ENCODE data around the gene LTA4H.
A peak's percentile ranks its signal among the peaks of the same experiment; 100 is the strongest.

LTA4H gene

DNA sequence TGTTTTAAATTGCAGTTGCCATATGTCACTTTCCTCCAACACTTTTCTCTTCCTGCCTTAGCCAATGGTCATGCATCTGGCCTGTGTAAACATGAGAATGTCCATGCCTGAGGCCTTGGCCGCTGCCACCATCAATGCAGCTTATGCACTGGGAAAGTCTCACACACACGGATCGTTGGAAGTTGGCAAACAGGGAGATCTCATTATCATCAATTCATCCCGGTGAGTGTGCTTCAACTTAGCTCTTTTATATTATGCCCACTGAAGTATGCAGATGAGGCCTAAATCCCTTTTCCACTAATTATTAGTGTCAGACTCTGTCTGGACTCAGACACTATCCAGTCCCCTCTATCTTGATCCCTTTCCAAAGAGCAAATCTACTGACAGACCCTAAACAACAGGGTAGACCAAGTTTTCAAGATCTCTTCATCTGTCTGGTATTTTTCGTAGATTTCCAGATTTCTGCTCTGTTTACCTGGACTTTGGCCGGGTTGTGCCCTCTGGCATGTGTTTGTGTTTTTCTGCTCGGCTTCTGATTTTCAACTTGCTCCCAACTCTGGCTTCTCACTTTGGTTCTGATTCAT, 69.0 kb downstream of the LTA4H start:
- no peak for FAIRE-seq
- no peak for DNase-seq (ENCODE audit: insufficient read length, low spot score)

DNA sequence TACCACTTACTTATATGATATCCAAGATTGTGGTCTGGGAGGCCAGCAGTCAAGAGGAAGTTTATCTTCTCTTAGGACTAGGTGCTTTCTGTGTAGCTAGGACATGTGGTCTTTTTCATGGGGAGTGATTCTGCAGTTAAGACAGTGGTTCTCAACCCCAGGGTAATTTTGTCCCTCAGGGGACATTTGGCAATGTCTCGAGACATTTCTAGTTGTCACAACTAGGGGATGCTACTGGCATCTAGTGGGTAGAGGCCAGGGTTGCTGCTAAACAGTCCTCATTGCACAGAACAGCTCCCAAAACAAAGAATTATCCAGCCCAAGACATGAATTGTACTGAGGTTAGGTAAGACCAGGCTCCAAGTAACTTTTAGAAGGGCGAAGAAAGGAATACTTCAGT, 72.3 kb downstream of the LTA4H start:
- no peak for FAIRE-seq
- DNase-seq (ENCODE audit: insufficient read length, low spot score): no peak

DNA sequence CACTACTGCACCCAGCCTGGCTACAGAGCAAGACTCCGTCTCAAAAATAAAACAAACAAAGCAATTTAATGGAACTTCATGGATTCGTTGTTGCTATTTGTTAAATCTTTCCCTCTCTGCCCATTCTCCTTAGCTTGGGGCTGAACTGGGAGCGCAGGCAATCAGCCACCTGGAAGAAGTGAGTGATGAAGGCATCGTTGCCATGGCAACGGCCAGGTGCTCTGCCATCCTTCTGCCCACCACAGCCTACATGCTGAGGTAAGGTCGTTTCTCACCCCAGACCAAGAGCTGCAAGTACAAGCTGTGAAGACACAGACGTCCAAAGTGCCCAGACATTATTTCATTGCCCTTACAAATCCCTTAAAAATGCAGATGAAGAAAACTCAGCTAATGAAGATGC, 73.2 kb downstream of the LTA4H start:
- FAIRE-seq (no peak), DNase-seq (ENCODE audit: insufficient read length, low spot score) (no peak)

DNA sequence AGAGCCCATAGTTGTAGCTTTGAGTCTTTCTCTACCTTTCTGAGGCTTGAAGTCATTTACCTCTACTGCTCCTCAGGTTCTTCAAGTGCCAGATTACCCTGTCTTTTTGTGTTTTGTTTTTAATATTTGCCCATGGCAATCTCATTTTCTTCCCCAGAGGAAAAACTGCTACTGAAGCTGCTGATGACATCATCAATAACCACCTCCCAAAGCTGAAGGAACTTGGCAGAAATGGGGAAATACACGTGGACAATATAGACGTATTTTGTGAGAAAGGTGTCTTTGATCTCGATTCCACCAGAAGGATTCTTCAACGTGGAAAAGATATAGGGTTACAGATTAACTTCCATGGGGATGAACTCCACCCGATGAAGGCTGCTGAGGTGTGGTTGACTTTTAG, 75.1 kb downstream of the LTA4H start:
- FAIRE-seq: no peak

DNA sequence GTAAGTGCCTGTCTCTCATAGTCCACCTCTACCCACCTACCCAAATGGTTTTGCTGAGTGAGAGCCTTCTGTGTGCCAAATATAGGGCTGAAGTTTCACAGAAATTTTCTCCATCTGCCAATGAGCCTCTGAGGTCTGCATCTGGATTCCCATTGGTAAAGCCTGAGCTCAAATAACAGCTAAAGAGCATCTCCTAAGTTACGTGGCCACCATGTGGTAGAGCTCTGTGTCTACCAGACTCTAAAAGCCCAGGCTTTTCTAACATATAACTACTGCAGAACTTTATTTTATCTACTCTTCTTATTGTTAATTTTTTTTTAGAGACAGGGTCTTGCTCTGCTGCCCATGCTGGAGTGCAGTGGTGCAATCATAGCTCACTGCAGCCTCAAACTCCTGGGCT, 76.3 kb downstream of the LTA4H start:
- FAIRE-seq (no peak), DNase-seq (ENCODE audit: insufficient read length, low spot score) (peak; percentile 50)

More for the DNA sequence above, 75.1 kb downstream of the LTA4H start:
- no peak for DNase-seq (ENCODE audit: insufficient read length, low spot score)

DNA sequence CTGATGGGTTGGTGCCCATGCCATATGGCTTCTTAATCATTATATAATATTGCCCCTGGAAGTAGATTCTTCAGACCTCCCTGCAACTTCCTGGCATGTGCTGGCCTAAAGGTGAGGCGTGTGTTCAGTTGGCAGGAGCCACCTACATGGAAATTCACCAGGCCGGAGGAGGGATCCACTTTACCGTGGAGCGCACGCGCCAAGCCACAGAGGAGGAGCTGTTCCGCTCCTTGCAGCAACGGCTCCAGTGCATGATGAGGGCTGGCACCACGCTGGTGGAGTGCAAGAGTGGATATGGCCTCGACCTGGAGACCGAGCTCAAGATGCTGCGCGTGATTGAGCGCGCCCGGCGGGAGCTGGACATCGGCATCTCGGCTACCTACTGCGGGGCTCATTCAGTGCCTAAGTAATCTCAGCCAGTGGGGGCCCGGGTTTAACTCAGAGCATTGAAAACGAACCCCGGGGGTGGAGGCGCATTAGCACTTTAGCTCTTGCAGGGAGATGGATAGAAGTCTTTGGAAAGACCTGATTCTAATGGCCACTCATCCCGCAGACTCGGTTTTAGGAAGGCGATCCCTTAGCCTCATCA, 78.7 kb downstream of the LTA4H start:
- DNase-seq (ENCODE audit: insufficient read length, low spot score) (no peak), FAIRE-seq (no peak)

DNA sequence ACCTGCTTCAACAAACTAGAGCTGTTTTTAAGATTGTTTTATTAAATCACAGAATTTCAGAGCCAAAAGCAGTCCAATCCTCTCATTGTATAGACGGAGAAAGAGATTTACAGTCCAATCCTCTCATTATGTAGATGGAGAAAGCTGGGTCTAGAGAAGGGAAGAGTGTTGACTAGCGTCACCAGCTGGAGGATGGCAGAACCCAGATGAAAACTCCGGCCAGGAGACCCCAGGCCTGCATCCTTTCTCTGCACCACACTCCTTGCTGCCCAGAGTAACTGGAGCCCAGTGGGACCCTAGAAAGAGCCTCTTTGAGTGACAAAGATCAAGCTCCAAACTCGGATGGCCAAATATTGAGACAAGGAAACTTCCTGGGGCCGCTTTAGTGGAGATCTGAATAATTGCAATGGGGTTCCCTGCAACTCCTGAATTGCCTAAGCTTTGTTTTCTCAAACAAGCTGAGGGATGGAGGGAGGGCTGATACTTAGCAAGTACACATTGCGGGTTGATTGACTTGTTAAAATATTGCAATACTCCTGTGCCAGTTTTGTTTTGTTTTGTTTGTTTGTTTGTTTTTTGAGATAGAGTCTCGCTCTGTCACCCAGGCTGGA, 79.7 kb downstream of the LTA4H start:
- DNase-seq (ENCODE audit: insufficient read length, low spot score) (no peak), FAIRE-seq (no peak)

DNA sequence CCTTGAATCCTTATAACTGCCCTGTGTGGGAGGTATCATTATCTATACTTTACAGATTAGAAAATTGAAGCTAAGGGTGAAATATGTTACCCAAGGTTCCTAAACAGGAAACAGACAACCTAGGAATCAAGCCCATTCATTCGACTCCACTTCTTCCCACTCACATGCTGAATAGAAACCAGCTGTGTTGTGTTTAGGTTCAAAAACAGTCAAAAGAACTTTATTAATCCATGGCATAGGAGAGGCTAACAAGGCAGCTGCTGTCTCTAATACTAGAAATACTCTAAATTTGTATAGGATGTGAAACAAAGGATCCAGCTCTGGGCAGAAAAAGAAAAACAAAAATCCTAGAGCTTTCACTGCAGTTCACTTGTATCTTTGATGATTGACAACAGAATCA, 82.4 kb downstream of the LTA4H start:
- FAIRE-seq: no peak

DNA sequence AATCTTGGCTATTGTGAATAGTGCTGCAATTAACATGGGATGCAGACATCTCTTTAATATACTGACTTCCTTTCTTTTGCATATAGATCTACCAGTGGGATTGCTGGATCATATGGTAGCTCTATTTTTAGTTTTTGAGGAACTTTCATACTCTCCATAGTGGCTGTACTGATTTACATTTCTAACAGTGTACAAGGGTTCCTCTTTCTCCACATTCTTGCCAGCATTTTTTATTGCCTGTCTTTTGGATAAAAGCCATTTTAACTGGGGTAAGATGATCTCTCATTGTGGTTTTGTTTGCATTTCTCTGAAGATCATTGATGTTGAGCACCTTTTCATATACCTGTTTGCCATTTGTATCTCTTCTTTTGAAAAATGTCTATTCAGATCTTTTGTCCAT, 83.9 kb downstream of the LTA4H start:
- no peak for DNase-seq (ENCODE audit: insufficient read length, low spot score)
- FAIRE-seq: no peak

More for the DNA sequence above, 82.4 kb downstream of the LTA4H start:
- no peak for DNase-seq (ENCODE audit: insufficient read length, low spot score)
